Measurements from ENCODE around the gene RGMB.

The RGMB gene

GRCh38 chr5:98770209-98770910 is 3.1 kb upstream of the RGMB start (continued):
- TF ChIP-seq ZNF639 (tag by site-specific recombination; IDR thresholded peaks at IDR 0.05) = peak; percentile 83
- peak; percentile 52 for TF ChIP-seq ZBTB26 (tag by site-specific recombination; optimal IDR thresholded peaks at IDR 0.05)
- no peak for TF ChIP-seq HOXD13 (CRISPR knock-in tag; IDR thresholded peaks at IDR 0.05; ENCODE audit: borderline replicate concordance)
- TF ChIP-seq, protein P1, sequence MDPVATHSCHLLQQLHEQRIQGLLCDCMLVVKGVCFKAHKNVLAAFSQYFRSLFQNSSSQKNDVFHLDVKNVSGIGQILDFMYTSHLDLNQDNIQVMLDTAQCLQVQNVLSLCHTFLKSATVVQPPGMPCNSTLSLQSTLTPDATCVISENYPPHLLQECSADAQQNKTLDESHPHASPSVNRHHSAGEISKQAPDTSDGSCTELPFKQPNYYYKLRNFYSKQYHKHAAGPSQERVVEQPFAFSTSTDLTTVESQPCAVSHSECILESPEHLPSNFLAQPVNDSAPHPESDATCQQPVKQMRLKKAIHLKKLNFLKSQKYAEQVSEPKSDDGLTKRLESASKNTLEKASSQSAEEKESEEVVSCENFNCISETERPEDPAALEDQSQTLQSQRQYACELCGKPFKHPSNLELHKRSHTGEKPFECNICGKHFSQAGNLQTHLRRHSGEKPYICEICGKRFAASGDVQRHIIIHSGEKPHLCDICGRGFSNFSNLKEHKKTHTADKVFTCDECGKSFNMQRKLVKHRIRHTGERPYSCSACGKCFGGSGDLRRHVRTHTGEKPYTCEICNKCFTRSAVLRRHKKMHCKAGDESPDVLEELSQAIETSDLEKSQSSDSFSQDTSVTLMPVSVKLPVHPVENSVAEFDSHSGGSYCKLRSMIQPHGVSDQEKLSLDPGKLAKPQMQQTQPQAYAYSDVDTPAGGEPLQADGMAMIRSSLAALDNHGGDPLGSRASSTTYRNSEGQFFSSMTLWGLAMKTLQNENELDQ (tag by site-specific recombination; IDR thresholded peaks at IDR 0.05; ENCODE audit: low read depth) = no peak
- TF ChIP-seq ZFP69B (tag by site-specific recombination; IDR thresholded peaks at IDR 0.05) = peak; percentile 51; the same call in 1 of the 2 replicates
- TF ChIP-seq ZNF423 (tag by site-specific recombination; IDR thresholded peaks at IDR 0.05) = no peak
- no peak; the same call in 1 of the 2 replicates for TF ChIP-seq ZNF664 (tag by site-specific recombination; IDR thresholded peaks at IDR 0.05)
- TF ChIP-seq ZNF510 (tag by site-specific recombination; IDR thresholded peaks at IDR 0.05; ENCODE audit: insufficient replicate concordance) = no peak
- TF ChIP-seq ZBTB21 (tag by site-specific recombination; IDR thresholded peaks at IDR 0.05) = no peak; the same call in 1 of the 2 replicates
- TF ChIP-seq YY1 (tag by site-specific recombination; IDR thresholded peaks at IDR 0.05) = no peak
- TF ChIP-seq ZNF155 (tag by site-specific recombination; IDR thresholded peaks at IDR 0.05) = no peak
- no peak for TF ChIP-seq ZNF132 (tag by site-specific recombination; IDR thresholded peaks at IDR 0.05; ENCODE audit: borderline replicate concordance)
- TF ChIP-seq GFI1B (tag by site-specific recombination; IDR thresholded peaks at IDR 0.05) = no peak; the same call in 1 of the 2 replicates
- peak; percentile 93 for TF ChIP-seq ZXDB (tag by site-specific recombination; IDR thresholded peaks at IDR 0.05)
- no peak for TF ChIP-seq ZBTB6 (tag by site-specific recombination; IDR thresholded peaks at IDR 0.05)
- peak; percentile 40; the same call in 1 of the 2 replicates for TF ChIP-seq ZNF10 (tag by site-specific recombination; IDR thresholded peaks at IDR 0.05)
- TF ChIP-seq ZNF23 (tag by site-specific recombination; IDR thresholded peaks at IDR 0.05; ENCODE audit: borderline replicate concordance) = no peak
- no peak for TF ChIP-seq ZNF223 (tag by site-specific recombination; IDR thresholded peaks at IDR 0.05)
- peak; percentile 66; the same call in 1 of the 2 replicates for TF ChIP-seq ZNF660 (tag by site-specific recombination; IDR thresholded peaks at IDR 0.05)
- TF ChIP-seq ZBTB7A (tag by site-specific recombination; IDR thresholded peaks at IDR 0.05; ENCODE audit: low read depth) = peak; percentile 96
- no peak for TF ChIP-seq ZNF274 (IDR thresholded peaks at IDR 0.05; ENCODE audit: low read length)
- no peak for TF ChIP-seq ZNF274 (tag by site-specific recombination; IDR thresholded peaks at IDR 0.05; ENCODE audit: borderline replicate concordance)
- peak; percentile 98 for TF ChIP-seq PATZ1 (tag by site-specific recombination; IDR thresholded peaks at IDR 0.05)
- TF ChIP-seq SP2 (tag by site-specific recombination; IDR thresholded peaks at IDR 0.05) = no peak
- TF ChIP-seq ZNF473 (tag by site-specific recombination; IDR thresholded peaks at IDR 0.05) = no peak
- TF ChIP-seq IKZF3 (tag by site-specific recombination; IDR thresholded peaks at IDR 0.05) = peak; percentile 43; the same call in 1 of the 2 replicates
- TF ChIP-seq ZSCAN23 (tag by site-specific recombination; IDR thresholded peaks at IDR 0.05) = 0 out of 2 replicates have a peak, but pooled peaks have one; percentile 37
- TF ChIP-seq ZNF843 (tag by site-specific recombination; IDR thresholded peaks at IDR 0.05) = peak; percentile 56; the same call in 1 of the 2 replicates
- TF ChIP-seq ZNF670 (tag by site-specific recombination; IDR thresholded peaks at IDR 0.05; ENCODE audit: low read depth) = no peak
- no peak for TF ChIP-seq ZNF623 (tag by site-specific recombination; IDR thresholded peaks at IDR 0.05)
- TF ChIP-seq ZNF561 (tag by site-specific recombination; IDR thresholded peaks at IDR 0.05; ENCODE audit: borderline replicate concordance) = 0 out of 2 replicates have a peak, but pooled peaks have one; percentile 40
- TF ChIP-seq ZBTB20 (tag by site-specific recombination; IDR thresholded peaks at IDR 0.05) = peak; percentile 76

Data from HEK293 (cell line).